Measurements from ENCODE around the gene LBHD1. TPM values are rescaled to one million over a fixed set of nuclear protein-coding genes. Genes with fewer than 3 reads are reported as not detected.

LBHD1 gene
- total RNA-seq, 1 donor from 2014 or later = 6.1 TPM

DNA sequence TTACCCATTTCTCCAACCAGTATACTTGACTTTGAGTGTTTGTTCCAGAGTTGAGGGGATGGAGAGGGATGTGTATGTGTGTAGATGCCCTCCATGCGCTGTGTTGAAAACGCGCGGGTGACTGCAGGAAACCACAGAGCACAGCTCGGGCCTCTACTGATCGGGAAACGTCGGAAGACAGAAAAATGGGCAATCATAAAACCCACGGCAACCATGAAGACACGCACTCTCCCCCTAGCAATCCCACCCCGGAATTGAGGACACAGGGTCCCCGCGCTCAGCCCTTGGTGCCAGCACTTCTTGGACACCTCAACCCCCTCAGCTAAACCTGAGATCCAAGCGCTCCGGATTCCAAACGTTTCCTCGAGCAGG lies 845 bp downstream of the LBHD1 start:
- H3K4me1 ChIP-seq = peaks cover 36% of the 10 kb centered on the region

GRCh38 chr11:62669420-62670161 lies 2.5 kb downstream of the LBHD1 start:
- Histone ChIP-seq H3K27me3 (no peaks in the 10 kb centered on the region), H3K27ac (no peak overlapping the region), H3K9me3 (no peaks in the 10 kb centered on the region), H3K4me3 (no peak overlapping the region), H3K4me1 (peaks cover 39% of the 10 kb centered on the region), H3K36me3 (peaks cover 22% of the 10 kb centered on the region)
- ATAC-seq = no peak
- TF ChIP-seq, protein P1, sequence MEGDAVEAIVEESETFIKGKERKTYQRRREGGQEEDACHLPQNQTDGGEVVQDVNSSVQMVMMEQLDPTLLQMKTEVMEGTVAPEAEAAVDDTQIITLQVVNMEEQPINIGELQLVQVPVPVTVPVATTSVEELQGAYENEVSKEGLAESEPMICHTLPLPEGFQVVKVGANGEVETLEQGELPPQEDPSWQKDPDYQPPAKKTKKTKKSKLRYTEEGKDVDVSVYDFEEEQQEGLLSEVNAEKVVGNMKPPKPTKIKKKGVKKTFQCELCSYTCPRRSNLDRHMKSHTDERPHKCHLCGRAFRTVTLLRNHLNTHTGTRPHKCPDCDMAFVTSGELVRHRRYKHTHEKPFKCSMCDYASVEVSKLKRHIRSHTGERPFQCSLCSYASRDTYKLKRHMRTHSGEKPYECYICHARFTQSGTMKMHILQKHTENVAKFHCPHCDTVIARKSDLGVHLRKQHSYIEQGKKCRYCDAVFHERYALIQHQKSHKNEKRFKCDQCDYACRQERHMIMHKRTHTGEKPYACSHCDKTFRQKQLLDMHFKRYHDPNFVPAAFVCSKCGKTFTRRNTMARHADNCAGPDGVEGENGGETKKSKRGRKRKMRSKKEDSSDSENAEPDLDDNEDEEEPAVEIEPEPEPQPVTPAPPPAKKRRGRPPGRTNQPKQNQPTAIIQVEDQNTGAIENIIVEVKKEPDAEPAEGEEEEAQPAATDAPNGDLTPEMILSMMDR (IDR thresholded peaks at IDR 0.05) = no peak
- intact Hi-C loops (cut with DNase I) = no loop called here
- DNase-seq = no peak

More for the DNA sequence above, 845 bp downstream of the LBHD1 start:
- intact Hi-C loops (cut with DNase I) = no loop called here
- H3K36me3 ChIP-seq = peaks cover 33% of the 10 kb centered on the region
- DNase-seq (no peak), ATAC-seq (peak; percentile 47)
- TF ChIP-seq, protein P1 (IDR thresholded peaks at IDR 0.05) = no peak
- H3K4me3 ChIP-seq = peak overlapping the region; percentile 88
- H3K9me3 ChIP-seq = no peaks in the 10 kb centered on the region
- peak overlapping the region; percentile 89 for H3K27ac ChIP-seq
- no peaks in the 10 kb centered on the region for H3K27me3 ChIP-seq

DNA sequence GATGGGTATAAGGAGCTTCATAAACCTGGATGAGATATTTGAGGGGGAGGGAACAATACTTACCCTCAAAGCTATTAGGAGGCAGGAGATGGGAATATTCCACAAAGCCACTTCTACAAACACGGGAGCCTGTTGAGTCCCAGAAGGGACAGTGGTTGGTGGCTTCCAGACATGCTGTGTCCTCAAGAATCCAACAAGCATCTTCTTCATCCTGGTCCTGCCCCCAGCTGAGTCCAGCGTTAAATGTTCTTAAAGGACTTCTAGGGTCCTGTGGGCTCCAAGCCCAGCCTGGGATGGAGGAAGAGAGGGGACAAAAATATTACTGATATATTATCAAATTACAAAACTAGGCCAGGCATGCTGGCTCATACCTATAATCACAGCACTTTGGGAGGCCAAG lies 4.6 kb downstream of the LBHD1 start:
- TF ChIP-seq, protein P1 (IDR thresholded peaks at IDR 0.05) = no peak
- intact Hi-C loops (cut with DNase I) = no loop called here
- peaks cover 32% of the 10 kb centered on the region for H3K4me1 ChIP-seq
- DNase-seq = no peak
- no peak overlapping the region for H3K4me3 ChIP-seq
- H3K27me3 ChIP-seq = no peaks in the 10 kb centered on the region
- H3K27ac ChIP-seq = no peak overlapping the region
- no peak for ATAC-seq
- H3K9me3 ChIP-seq = no peaks in the 10 kb centered on the region
- peaks cover 21% of the 10 kb centered on the region for H3K36me3 ChIP-seq

DNA sequence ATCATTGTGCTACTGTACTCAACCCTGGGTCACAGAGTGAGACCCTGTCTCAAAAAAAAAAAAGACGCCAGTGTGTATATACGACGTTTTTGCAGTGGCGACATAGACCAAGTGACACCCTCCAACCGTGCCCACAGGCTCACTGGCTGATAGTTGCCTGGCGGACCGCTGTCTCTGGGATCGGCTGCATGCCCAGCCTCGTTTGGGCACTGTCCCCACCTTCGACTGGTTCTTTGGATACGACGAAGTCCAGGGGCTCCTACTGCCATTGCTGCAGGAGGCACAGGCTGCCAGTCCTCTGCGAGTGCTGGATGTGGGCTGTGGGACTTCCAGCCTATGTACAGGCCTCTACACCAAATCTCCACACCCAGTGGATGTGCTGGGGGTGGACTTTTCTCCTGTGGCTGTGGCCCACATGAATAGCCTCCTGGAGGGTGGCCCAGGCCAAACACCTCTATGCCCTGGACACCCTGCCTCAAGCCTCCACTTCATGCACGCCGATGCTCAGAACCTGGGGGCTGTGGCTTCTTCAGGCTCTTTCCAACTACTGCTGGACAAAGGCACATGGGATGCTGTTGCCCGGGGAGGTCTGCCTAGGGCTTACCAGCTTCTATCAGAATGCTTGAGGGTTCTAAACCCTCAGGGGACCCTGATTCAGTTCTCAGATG lies 5.7 kb downstream of the LBHD1 start:
- H3K4me3 ChIP-seq = peak overlapping the region; percentile 92
- no peak for ATAC-seq
- peaks cover 26% of the 10 kb centered on the region for H3K36me3 ChIP-seq
- TF ChIP-seq, protein P1 (IDR thresholded peaks at IDR 0.05) = no peak
- H3K9me3 ChIP-seq = no peaks in the 10 kb centered on the region
- H3K27me3 ChIP-seq = no peaks in the 10 kb centered on the region
- H3K4me1 ChIP-seq = peaks cover 28% of the 10 kb centered on the region
- intact Hi-C loops (cut with DNase I) = no loop called here
- peak overlapping the region; percentile 91 for H3K27ac ChIP-seq
- no peak for DNase-seq

DNA sequence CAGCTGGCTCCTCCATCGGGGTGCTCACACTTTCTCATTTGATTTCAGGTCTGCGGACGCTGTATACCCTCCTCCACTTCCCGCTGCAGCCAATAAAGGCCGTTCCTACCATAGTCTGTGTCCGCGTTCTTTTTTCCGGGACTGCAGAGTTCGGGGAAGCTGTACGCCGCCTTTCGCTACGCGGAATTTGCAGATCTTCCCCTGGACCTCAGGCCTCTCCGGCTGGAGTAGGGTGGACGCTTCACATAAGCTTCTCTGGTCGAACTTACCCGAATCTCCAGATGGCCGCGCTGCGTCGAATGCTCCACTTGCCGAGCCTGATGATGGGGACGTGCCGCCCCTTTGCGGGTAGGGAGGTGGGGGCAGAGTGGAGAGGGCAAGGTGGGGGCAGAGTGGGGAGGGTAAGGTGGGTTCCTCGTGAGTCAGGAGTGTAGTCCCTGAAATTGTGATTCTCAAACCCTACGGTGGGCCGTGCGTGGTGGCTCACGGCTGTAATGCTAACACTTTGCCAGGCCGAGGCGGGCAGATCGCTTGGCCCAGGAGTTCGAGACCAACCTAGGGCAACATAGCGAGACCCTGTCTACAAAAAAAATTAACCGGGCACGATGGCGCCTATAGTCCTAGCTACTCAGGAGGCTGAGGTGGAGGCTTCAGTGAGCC lies 6.3 kb downstream of the LBHD1 start:
- TF ChIP-seq, protein P1 (IDR thresholded peaks at IDR 0.05) = no peak
- intact Hi-C loops (cut with DNase I) = no loop called here

More for the DNA sequence above, 6.3 kb downstream of the LBHD1 start:
- Histone ChIP-seq H3K36me3 (peaks cover 26% of the 10 kb centered on the region), H3K9me3 (no peaks in the 10 kb centered on the region), H3K4me3 (peak overlapping the region; percentile 92), H3K4me1 (peaks cover 26% of the 10 kb centered on the region), H3K27me3 (no peaks in the 10 kb centered on the region), H3K27ac (peak overlapping the region; percentile 91)
- ATAC-seq (peak; percentile 55), DNase-seq (peak; percentile 82)
